ENCODE data around the gene SAPCD1.

DNA sequence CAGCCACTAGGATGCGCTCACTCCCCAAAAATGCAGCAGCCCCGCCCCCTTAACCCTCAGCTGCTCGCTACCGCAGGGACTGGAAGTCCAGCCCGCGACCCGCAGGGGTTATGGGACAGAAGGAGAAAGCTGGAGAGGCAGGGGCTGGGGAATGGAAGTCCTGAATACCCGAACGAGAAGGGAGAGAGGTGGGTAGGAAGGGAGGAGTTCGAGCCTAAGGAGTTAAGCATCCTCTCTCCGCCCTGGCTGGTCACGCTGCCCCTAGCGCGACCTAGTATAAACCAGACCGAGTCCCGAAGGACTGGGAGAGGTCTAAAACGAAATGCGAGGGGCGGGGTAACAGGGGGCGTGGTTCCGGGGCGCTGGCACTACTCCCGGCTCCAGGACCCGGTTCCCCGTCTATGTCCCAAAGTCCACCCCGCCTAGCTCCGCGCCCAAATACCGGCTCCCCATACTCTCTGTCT lies 32.9 kb upstream of the SAPCD1 start:
- TF ChIP-seq LEF1 (IDR thresholded peaks at IDR 0.05; ENCODE audit: borderline replicate concordance) (no peak), CTBP1 (IDR thresholded peaks at IDR 0.05; ENCODE audit: borderline replicate concordance) (no peak), FOXK2 (IDR thresholded peaks at IDR 0.05) (no peak), SP1 (IDR thresholded peaks at IDR 0.05) (peak; percentile 34; the same call in 1 of the 2 replicates), ARNT (IDR thresholded peaks at IDR 0.05) (no peak), ZNF384 (IDR thresholded peaks at IDR 0.05) (no peak), NFRKB (IDR thresholded peaks at IDR 0.05) (no peak), SUZ12 (IDR thresholded peaks at IDR 0.05) (no peak), ELF4 (IDR thresholded peaks at IDR 0.05) (no peak), BHLHE40 (IDR thresholded peaks at IDR 0.05; ENCODE audit: borderline replicate concordance) (no peak), TARDBP (IDR thresholded peaks at IDR 0.05) (no peak), FOXA1 (IDR thresholded peaks at IDR 0.05) (no peak)
